ENCODE measurements around the gene MGAT5.

The MGAT5 gene

DNA sequence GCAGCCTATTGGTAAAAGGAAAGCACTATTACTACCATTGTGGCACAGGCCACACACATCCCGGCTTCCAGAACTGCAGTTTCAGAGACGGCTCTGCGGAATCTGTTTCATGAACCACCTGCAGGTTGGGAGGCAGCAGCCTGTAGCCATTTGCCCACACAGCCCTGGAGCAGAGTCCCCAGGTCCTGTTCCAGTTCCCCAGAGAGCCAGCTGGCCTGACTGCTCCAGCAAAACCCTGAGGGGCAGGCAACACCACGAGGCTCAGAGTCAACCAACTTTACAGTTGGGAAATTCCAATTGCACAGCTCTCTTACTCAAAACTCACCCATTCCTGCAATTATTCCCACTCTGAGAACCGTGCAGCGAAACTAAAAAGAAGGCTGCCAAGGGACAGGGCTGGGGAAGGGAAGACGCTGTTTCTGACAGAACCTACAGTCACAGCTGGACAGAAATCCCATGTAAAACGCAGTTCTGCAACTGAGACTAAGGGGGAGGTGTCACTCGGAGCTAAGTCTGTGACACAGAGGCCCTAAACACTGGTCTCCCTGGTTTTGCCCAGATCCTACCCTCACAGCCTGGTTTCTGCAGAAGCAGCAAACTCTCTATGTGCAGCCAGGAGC lies 245.5 kb downstream of the MGAT5 start:
- no peak overlapping the region for H3K27ac ChIP-seq (ENCODE audit: extremely low read depth, low read depth, low read length)
- CTCF ChIA-PET, result no interaction called here
- POLR2A ChIA-PET, result no interaction called here

DNA sequence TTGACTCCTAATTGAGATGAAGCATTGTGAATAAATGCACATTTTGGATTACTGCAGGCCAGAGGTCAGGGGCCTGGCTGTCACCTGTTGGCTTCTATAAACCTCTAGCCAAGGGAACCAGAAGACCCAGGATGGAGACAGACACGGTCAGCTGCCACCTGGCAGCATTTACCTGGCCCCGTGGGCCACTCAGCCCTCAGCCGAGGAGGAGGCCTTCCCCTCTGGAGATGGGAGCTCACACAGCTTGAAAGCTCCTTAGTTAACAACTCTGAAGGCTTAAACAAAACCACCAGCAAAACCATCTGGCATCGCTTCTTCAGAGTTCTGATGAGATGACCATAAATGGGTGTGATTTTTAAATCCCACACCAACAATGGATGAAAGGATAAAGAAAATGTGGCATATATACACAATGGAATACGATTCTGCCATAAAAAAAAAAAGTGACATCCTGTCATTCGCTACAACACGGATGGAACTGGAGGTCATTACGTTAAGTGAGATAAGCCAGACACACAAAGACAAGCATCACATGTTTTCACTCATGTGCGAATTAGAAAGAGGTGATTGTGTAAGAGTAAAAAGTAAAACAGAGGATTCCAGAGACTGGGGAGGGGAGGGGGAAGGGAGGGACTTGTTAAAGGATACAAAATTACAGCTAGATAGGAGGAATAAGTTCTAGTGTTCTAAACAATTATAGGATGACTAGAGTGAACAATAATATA lies 246.5 kb downstream of the MGAT5 start:
- no peak overlapping the region for H3K4me3 ChIP-seq (ENCODE audit: low read depth, low read length)
- no peaks in the 10 kb centered on the region for H3K36me3 ChIP-seq (ENCODE audit: control insufficient read depth in 2 of 2, insufficient read depth in 1 of 2, low read length in 2 of 2)
- H3K9me3 ChIP-seq (ENCODE audit: control insufficient read depth, insufficient read depth, low read depth, low read length), result no peaks in the 10 kb centered on the region
- H3K4me1 ChIP-seq (ENCODE audit: control insufficient read depth, insufficient read depth, low read length), result no peaks in the 10 kb centered on the region
- POLR2A ChIA-PET, result no interaction called here
- CTCF ChIA-PET, result no interaction called here
- no peak for TF ChIP-seq REPIN1 (tag by site-specific recombination; IDR thresholded peaks at IDR 0.05; ENCODE audit: low read depth)
- TF ChIP-seq ZNF596 (tag by site-specific recombination; IDR thresholded peaks at IDR 0.05), result no peak
- TF ChIP-seq ZNF843 (tag by site-specific recombination; IDR thresholded peaks at IDR 0.05), result no peak
- TF ChIP-seq SP2 (tag by site-specific recombination; IDR thresholded peaks at IDR 0.05), result no peak
- TF ChIP-seq ZNF155 (tag by site-specific recombination; IDR thresholded peaks at IDR 0.05), result no peak
- TF ChIP-seq ZNF394 (tag by site-specific recombination; IDR thresholded peaks at IDR 0.05; ENCODE audit: borderline replicate concordance), result no peak
- TF ChIP-seq ZNF610 (tag by site-specific recombination; IDR thresholded peaks at IDR 0.05; ENCODE audit: borderline replicate concordance), result no peak
- TF ChIP-seq OSR2 (tag by site-specific recombination; IDR thresholded peaks at IDR 0.05), result no peak
- H3K27ac ChIP-seq (ENCODE audit: extremely low read depth, low read depth, low read length), result no peak overlapping the region

More for the DNA sequence above, 245.5 kb downstream of the MGAT5 start:
- TF ChIP-seq ZNF76 (tag by site-specific recombination; IDR thresholded peaks at IDR 0.05; ENCODE audit: borderline replicate concordance, low read depth), result no peak
- TF ChIP-seq GFI1B (tag by site-specific recombination; IDR thresholded peaks at IDR 0.05), result no peak
- no peak for TF ChIP-seq ZNF248 (tag by site-specific recombination; IDR thresholded peaks at IDR 0.05)
- no peak for TF ChIP-seq ZNF423 (tag by site-specific recombination; IDR thresholded peaks at IDR 0.05)
- no peak for TF ChIP-seq ZNF341 (tag by site-specific recombination; IDR thresholded peaks at IDR 0.05; ENCODE audit: low read depth)
- no peak for TF ChIP-seq ZNF354C (tag by site-specific recombination; IDR thresholded peaks at IDR 0.05; ENCODE audit: borderline replicate concordance, low read depth)
- TF ChIP-seq YY1 (tag by site-specific recombination; IDR thresholded peaks at IDR 0.05), result no peak
- no peak for TF ChIP-seq HOXD13 (CRISPR knock-in tag; IDR thresholded peaks at IDR 0.05; ENCODE audit: borderline replicate concordance)
- TF ChIP-seq ZXDB (tag by site-specific recombination; IDR thresholded peaks at IDR 0.05), result no peak
- TF ChIP-seq ZFP3 (tag by site-specific recombination; IDR thresholded peaks at IDR 0.05; ENCODE audit: low read depth), result no peak
- no peak for TF ChIP-seq REPIN1 (tag by site-specific recombination; IDR thresholded peaks at IDR 0.05; ENCODE audit: low read depth)
- no peak for TF ChIP-seq ZNF174 (tag by site-specific recombination; IDR thresholded peaks at IDR 0.05)
- TF ChIP-seq ZIC2 (tag by site-specific recombination; IDR thresholded peaks at IDR 0.05), result no peak
- no peak for TF ChIP-seq ZNF335 (tag by site-specific recombination; conservative IDR thresholded peaks at IDR 0.05)
- Histone ChIP-seq H3K4me3 (ENCODE audit: low read depth, low read length) (no peak overlapping the region), H3K36me3 (ENCODE audit: control insufficient read depth in 2 of 2, insufficient read depth in 1 of 2, low read length in 2 of 2) (no peaks in the 10 kb centered on the region), H3K4me1 (ENCODE audit: control insufficient read depth, insufficient read depth, low read length) (no peaks in the 10 kb centered on the region), H3K9me3 (ENCODE audit: control insufficient read depth, insufficient read depth, low read depth, low read length) (no peaks in the 10 kb centered on the region)

- TF ChIP-seq ZBTB8A (tag by site-specific recombination; IDR thresholded peaks at IDR 0.05) (no peak), ZNF510 (tag by site-specific recombination; IDR thresholded peaks at IDR 0.05; ENCODE audit: insufficient replicate concordance) (no peak), ZNF19 (tag by site-specific recombination; IDR thresholded peaks at IDR 0.05; ENCODE audit: low read depth) (no peak), ZNF585B (tag by site-specific recombination; IDR thresholded peaks at IDR 0.05) (no peak), ZNF175 (tag by site-specific recombination; IDR thresholded peaks at IDR 0.05) (no peak), KLF1 (tag by site-specific recombination; IDR thresholded peaks at IDR 0.05) (no peak), ZBTB26 (tag by site-specific recombination; optimal IDR thresholded peaks at IDR 0.05) (no peak), GLI4 (tag by site-specific recombination; IDR thresholded peaks at IDR 0.05) (no peak)
- TF ChIP-seq, protein P1, sequence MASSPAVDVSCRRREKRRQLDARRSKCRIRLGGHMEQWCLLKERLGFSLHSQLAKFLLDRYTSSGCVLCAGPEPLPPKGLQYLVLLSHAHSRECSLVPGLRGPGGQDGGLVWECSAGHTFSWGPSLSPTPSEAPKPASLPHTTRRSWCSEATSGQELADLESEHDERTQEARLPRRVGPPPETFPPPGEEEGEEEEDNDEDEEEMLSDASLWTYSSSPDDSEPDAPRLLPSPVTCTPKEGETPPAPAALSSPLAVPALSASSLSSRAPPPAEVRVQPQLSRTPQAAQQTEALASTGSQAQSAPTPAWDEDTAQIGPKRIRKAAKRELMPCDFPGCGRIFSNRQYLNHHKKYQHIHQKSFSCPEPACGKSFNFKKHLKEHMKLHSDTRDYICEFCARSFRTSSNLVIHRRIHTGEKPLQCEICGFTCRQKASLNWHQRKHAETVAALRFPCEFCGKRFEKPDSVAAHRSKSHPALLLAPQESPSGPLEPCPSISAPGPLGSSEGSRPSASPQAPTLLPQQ (tag by site-specific recombination; IDR thresholded peaks at IDR 0.05), result no peak
- ChIA-PET POLR2A (no interaction called here), CTCF (no interaction called here)
- Histone ChIP-seq H3K27ac (ENCODE audit: extremely low read depth, low read depth, low read length) (no peak overlapping the region), H3K4me1 (ENCODE audit: control insufficient read depth, insufficient read depth, low read length) (no peaks in the 10 kb centered on the region), H3K9me3 (ENCODE audit: control insufficient read depth, insufficient read depth, low read depth, low read length) (no peaks in the 10 kb centered on the region), H3K36me3 (ENCODE audit: control insufficient read depth in 2 of 2, insufficient read depth in 1 of 2, low read length in 2 of 2) (no peaks in the 10 kb centered on the region), H3K4me3 (ENCODE audit: low read depth, low read length) (no peak overlapping the region)
Observed at GRCh38 chr2:134501476-134502091, 247.7 kb downstream of the MGAT5 start.
